Transverse colon (tissue), 4 donors: Measurements from ENCODE around the gene ASXL1.

Experiments
- CTCF ChIP-seq, 5 experiments: fragments of 200-600 bp in 3 of 5; fragments of 450-650 bp in 2 of 5; sonication (generic) in 3 of 5; IDR thresholded peaks; 1 replicate in 2 of 5; 2 replicates in 3 of 5; pipeline ENCODE4 v1.5.1; 2016 to 2017; ENCODE audit warnings: antibody characterized with exemption in 5 of 5, inconsistent platforms in 3 of 5, mild to moderate bottlenecking in 2 of 5, moderate library complexity in 1 of 5
- EP300 ChIP-seq: sonication (generic); formaldehyde crosslinking; IDR thresholded peaks from one replicate; pipeline ENCODE4 v1.6.1; 2017; ENCODE audit warnings: antibody characterized with exemption, low read depth
- POLR2A ChIP-seq: fragments of 450-650 bp; IDR thresholded peaks from one replicate; pipeline ENCODE4 v1.6.1; 2016; ENCODE audit warnings: antibody characterized with exemption, mild to moderate bottlenecking, moderate library complexity
- POLR2AphosphoS5 ChIP-seq, 3 donors: sonication (generic); formaldehyde crosslinking; IDR thresholded peaks; one replicate each; pipeline ENCODE4 v1.6.1; 2016; ENCODE audit warnings: antibody characterized with exemption in 3 of 3

DNA sequence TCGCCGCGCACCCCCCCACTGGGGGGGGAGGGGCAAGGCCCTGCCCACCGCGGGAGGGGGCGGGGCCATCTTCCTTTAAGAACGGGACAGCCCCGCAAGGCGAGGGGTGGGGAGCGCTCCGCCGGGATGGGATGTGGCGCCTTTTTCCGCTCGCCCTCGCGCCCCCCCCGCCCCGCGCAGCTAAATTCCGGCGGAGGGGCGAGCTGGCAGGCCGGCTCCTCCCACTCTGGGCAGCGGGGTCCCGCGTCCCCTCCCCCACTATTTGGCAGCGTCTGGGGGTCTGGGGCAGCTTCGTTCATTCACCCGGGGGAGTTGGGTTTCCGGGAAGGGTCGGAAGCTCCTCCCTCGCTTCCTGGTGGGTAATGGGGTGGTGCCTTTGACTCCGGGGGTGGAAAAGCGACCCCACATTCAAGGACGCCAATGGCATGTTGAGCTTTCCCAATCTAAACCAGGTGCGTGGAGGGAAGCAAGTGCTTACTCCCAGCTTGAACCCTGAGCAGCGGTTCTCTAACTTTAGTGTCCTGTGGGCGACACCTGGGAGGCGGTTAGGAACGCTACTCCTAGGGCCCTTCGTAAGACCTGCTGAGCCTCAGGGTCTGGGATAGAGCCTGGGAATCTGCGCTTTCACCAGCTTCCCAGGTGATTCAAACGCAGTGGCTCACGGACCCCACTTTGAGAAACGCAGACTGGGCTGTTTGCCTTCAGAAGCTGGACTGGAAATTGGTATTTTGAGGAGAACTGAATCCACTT is 927 bp downstream of the ASXL1 start:
- TF ChIP-seq CTCF (IDR thresholded peaks at IDR 0.05): no peak
- TF ChIP-seq POLR2A: peak; percentile 30
- peak; percentile 63 to 71 (median 67) for TF ChIP-seq POLR2AphosphoS5 (IDR thresholded peaks at IDR 0.05)
- TF ChIP-seq EP300: no peak
